ENCODE measurements around the gene ST7L.

The ST7L gene

GRCh38 chr1:112477550-112477949 lies 141.4 kb downstream of the ST7L start:
- H3K4me2 ChIP-seq (ENCODE audit: low read length): no peak overlapping the region
- H3K4me3 ChIP-seq (ENCODE audit: low read length): no peak overlapping the region
- 0 out of 2 replicates have a peak, but pooled peaks cover 4% of the 10 kb centered on the region for H3K9me3 ChIP-seq (ENCODE audit: insufficient read depth, low read length)
- H2AFZ ChIP-seq (ENCODE audit: low read depth, low read length): no peak overlapping the region
- no peak overlapping the region for H3K27ac ChIP-seq (ENCODE audit: low read length)
- H3K9ac ChIP-seq (ENCODE audit: low read length): no peak overlapping the region
- no peaks in the 10 kb centered on the region for H3K36me3 ChIP-seq (replicated peaks; ENCODE audit: low read depth, low read length)
- H3K4me1 ChIP-seq (ENCODE audit: low read length): no peaks in the 10 kb centered on the region
- H4K20me1 ChIP-seq (ENCODE audit: insufficient read depth, low read length): no peaks in the 10 kb centered on the region
- TF ChIP-seq CTCF (IDR thresholded peaks at IDR 0.05; ENCODE audit: low read depth, low read length) (no peak), EZH2phosphoT487 (IDR thresholded peaks at IDR 0.05; ENCODE audit: low read depth) (no peak)
- H3K79me2 ChIP-seq (ENCODE audit: low read length): no peaks in the 10 kb centered on the region
- no peaks in the 10 kb centered on the region for H3K27me3 ChIP-seq (ENCODE audit: low read depth, low read length)
